Stimulated activated CD4-positive, alpha-beta T cell treated with anti-CD3 and anti-CD28 coated beads, Interleukin-1b, Interleukin-23, amount 100 ng/mL, for 48 hours (primary cell): ENCODE data around the gene UGT2B10.

Source experiments
- DNase-seq: peaks from one replicate; pipeline ENCODE4 v3.0.0-alpha.2; 2020

The UGT2B10 gene

DNA sequence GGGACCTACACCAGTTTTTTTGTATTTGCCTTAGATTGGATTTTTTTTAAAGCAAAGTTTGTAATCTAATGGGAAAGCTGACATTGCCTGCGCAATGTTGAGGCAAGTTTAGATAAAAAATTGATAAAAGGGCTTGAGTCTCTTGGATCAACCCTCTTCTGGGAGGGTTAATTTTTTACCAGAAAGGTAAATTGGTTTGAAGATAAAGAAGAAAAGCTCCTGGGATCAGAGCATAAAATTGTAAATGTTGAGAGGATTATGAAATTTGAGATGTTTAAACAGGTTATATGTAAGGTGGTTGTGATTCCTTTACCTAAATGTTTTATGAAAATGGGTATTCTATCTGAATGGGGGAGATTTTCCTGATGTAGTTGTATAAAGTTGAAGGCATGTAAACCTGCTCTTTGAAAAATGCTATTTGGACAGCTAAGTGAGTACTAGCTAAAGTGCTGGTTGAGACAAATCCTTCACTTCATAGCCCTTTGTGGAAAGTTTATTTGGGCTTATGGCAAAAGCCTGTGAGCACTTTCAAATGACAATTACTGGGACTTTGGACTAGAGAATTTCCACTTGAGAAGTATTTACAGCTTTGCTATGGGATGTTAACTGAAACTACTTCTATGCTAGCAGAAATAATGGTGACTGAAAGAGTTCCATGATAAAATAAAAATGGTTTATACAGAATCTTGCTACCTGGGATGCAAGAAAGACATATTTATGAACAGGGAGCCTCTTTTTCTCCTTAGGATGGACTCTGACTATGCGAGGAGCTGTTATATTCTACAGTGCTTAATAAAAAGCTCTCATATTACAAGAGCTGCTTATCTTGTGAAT is 56.2 kb downstream of the UGT2B10 start:
- DNase-seq = no peak

DNA sequence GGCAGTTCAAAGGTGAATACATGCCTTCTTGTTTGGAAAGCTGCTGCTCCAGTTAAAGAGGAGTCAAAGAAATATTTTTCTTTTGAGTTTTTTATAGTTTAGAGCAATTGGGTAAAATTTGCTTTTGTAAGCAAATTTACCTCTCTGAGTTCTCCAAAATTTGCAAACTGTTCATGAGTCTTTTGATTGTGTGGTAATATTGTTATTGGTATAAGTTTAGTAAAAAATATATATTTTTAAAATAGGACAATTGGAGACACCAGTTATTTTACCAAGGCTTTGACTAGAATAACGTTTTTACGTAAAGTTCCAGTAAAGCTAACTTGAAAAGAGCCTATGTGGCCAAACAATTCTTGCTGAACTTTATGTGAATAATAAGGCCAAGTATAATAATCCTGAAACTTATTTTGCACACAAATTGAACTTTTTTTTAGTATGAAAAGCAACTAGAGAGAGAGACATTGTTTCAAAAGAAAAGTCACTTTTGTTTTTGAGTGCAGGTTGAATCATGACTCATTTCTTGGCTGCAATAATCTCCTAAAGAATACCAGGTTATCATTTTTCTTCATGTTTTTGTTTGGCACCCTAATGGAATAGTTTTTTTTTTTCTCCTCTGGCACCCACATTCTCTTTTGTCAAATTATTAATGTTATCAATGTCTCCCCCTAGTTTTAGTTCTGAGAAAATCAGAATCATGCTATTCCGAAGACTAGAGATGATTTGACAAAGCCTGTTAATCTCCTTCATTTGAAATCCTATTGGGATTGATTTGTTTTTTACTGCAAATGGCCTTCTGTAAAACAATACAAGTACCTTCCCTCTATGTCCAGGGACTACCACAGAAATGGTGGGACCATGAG is 57.1 kb downstream of the UGT2B10 start:
- no peak for DNase-seq

DNA sequence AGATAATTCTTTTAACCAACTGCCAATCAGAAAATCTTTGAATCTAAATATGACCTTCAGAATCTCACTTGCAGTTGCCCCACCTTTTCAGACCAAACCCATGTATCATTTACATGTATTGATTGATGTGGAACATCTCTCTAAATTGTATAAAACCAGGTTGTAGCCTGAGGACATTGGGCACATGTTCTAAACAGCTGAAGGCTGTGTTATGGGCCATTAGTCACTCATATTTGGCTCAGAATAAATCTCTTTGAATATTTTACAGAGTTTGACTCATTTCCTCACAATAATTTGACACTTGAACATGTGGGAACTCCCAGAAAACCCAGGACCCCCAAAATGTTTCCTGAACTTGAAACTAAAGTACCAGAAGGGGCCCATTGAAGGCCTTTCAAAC is 58.7 kb downstream of the UGT2B10 start:
- DNase-seq = no peak

DNA sequence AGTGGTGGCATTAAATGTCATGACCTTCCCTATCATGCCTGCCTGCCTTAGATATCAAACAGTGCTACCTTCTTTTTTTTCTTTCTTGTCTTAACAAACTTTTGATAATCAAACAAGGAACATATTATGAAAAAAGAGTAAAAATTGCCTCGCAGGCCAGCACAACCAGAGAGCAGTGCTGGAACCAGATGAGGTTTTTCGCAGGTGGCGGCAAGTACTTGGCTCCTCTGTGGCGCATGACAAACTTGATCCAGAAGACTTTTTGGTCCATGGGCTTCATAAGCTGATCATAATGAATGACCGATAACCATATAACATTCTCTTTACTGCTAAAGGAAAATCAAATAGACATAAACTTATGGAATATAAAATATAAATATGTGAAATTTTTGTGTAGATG is 61.8 kb downstream of the UGT2B10 start:
- DNase-seq = no peak

DNA sequence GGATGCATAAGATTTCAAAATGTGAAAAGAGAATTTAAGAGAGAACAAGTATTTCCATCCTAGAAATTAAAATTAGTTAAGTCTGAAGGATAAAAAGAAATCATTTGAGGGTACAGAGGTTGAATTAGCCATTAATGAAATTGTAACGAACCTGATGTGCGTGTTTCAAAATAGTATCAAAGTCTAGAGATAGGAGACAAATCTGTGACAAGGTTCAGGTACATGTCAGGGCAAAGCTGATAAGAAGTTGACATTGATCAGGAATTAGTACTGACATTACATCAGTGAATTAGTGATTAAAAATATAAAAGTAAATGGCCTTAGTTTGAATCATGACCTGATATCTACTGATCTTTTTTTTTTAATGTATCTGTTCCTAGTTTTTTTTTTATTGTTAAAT is 62.3 kb downstream of the UGT2B10 start:
- no peak for DNase-seq
